Left ventricle myocardium inferior (tissue), 1 donor: ENCODE data around the gene ARL4D. TPM values are rescaled to one million over a fixed set of nuclear protein-coding genes. Genes with fewer than 3 reads are reported as not detected.
"Not testable (repeated sequence)": the region's sequence is repeated elsewhere in the genome, so short reads cannot be mapped to it uniquely, and the experiment has no call there.

Experiments used
- DNase-seq: peaks from one replicate; pipeline ENCODE4 v3.0.0-alpha.2; 2020
- H3K27ac ChIP-seq: fragments of 200-600 bp; replicated peaks from 2 replicates; pipeline ENCODE4 v1.8.0; 2021
- H3K27me3 ChIP-seq: fragments of 200-600 bp; 2 replicates; pipeline ENCODE4 v1.8.0; 2021; ENCODE audit warnings: low read depth
- H3K36me3 ChIP-seq: fragments of 200-600 bp; 2 replicates; pipeline ENCODE4 v1.8.0; 2021
- H3K4me1 ChIP-seq: fragments of 200-600 bp; 2 replicates; pipeline ENCODE4 v1.8.0; 2021
- H3K4me3 ChIP-seq: fragments of 200-600 bp; 2 replicates; pipeline ENCODE4 v1.8.0; 2021; ENCODE audit warnings: mild to moderate bottlenecking, moderate library complexity
- H3K9me3 ChIP-seq: fragments of 200-600 bp; replicated peaks from 2 replicates; pipeline ENCODE4 v1.8.0; 2021
- CTCF ChIP-seq: fragments of 200-600 bp; IDR thresholded peaks from 2 replicates; pipeline ENCODE4 v1.8.0; 2021; ENCODE audit warnings: antibody characterized with exemption, mild to moderate bottlenecking, borderline replicate concordance
- intact Hi-C: fragments of 100-400 bp; cut with micrococcal nuclease; formaldehyde crosslinking; loops from one replicate; pipeline ENCODE4 v1.11.0; 2022
- total RNA-seq: library from RNA; stranded (reverse); fragmentation: NEBNext Ultra II Directional; extraction: Animal tissue kit (Norgen Biotek cat#: 25700); gene quantifications from one replicate; pipeline ENCODE4 v1.2.1, GENCODE V29; 2021
- donor health status: DM: no; HTN: yes; CAD: no; lungs with severe emphysema.

The ARL4D gene
- total RNA-seq, 1 donor from 2014 or later: 7.1 TPM

GRCh38 chr17:43372273-43372911, 26.4 kb upstream of the ARL4D start:
- intact Hi-C loops: no loop called here
- peak overlapping the region; percentile 1 for H3K4me3 ChIP-seq
- peak overlapping the region; percentile 100 for H3K27ac ChIP-seq

DNA sequence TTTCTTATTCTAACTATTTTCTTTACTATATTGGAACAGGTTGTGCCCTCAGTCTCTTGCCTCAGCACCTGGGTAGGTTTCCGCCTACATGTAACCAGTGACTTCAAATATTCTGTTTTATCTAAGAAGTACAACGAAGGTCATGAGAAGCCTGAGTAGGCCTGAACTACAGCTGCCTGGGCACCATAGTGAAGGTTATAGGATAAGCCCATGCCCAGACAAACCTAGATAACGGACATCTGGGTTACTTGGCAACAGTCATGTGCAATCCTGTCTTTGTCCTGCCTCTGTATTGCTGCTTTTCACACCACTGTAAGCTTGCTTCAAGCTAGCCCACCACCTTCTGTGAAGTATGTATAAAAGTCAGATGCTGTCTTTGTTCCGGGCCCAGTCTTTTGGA, 25.4 kb upstream of the ARL4D start:
- intact Hi-C loops: no loop called here
- H3K4me3 ChIP-seq: no peak overlapping the region
- peak overlapping the region; percentile 100 for H3K27ac ChIP-seq
- no peaks in the 10 kb centered on the region for H3K36me3 ChIP-seq
- no peaks in the 10 kb centered on the region for H3K27me3 ChIP-seq
- H3K9me3 ChIP-seq: no peaks in the 10 kb centered on the region
- no peak for DNase-seq
- peaks cover 53% of the 10 kb centered on the region for H3K4me1 ChIP-seq
- no peak for TF ChIP-seq CTCF

More at GRCh38 chr17:43372273-43372911, 26.4 kb upstream of the ARL4D start:
- Histone ChIP-seq H3K36me3 (no peaks in the 10 kb centered on the region), H3K27me3 (no peaks in the 10 kb centered on the region), H3K4me1 (peaks cover 60% of the 10 kb centered on the region), H3K9me3 (no peaks in the 10 kb centered on the region)
- peak; percentile 40 for DNase-seq
- no peak for TF ChIP-seq CTCF

GRCh38 chr17:43375915-43376314, 22.9 kb upstream of the ARL4D start:
- H3K27me3 ChIP-seq, H3K4me3 ChIP-seq, H3K36me3 ChIP-seq, DNase-seq, intact Hi-C loops, H3K27ac ChIP-seq: not testable (repeated sequence)
- Histone ChIP-seq H3K9me3 (peaks cover 12% of the 10 kb centered on the region), H3K4me1 (peaks cover 27% of the 10 kb centered on the region)

DNA sequence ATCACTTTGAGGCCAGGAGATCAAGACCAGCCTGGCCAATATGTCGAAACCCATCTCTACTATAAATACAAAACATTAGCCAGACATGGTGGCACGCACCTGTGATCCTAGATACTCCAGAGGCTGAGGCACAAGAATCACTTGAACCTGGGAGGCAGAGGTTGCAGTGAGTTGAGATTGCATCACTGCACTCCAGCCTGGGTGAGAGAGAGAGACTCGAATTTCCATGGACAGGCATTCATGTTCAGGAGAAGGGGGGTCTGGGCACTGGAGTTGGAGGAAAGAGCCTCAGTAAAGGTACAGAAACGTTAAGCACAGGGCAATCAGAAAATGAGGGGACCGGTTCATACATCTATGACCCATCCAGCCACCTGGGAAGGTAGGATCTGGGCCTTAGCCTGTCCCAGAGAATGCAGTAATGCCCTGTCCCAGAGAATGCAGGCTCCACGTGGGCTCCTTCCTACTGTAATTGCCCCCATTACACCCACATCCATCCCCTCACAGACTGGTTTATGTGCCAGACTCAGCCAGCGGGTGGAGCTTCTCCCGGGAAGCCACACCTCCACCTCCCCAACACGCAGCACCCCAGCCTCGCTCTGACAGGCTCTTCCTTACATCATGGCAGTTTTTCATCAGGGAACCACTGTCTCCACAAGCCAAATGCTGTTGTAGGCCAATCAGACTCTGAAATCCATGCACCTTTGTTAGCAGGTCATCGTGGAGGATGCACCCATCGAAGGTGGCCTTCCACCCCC, 21.6 kb upstream of the ARL4D start:
- intact Hi-C loops: no loop called here
- Histone ChIP-seq H3K27me3 (no peaks in the 10 kb centered on the region), H3K27ac (no peak overlapping the region), H3K4me1 (peaks cover 15% of the 10 kb centered on the region), H3K36me3 (no peaks in the 10 kb centered on the region), H3K4me3 (no peak overlapping the region), H3K9me3 (peaks cover 12% of the 10 kb centered on the region)
- TF ChIP-seq CTCF: no peak
- no peak for DNase-seq

GRCh38 chr17:43378766-43379165, 20.0 kb upstream of the ARL4D start:
- Histone ChIP-seq H3K27ac (no peak overlapping the region), H3K4me3 (no peak overlapping the region), H3K36me3 (no peaks in the 10 kb centered on the region), H3K27me3 (no peaks in the 10 kb centered on the region), H3K4me1 (no peaks in the 10 kb centered on the region), H3K9me3 (peaks cover 12% of the 10 kb centered on the region)
- no peak for DNase-seq
- intact Hi-C loops: no loop called here
- no peak for TF ChIP-seq CTCF

GRCh38 chr17:43380307-43380706, 18.5 kb upstream of the ARL4D start:
- Histone ChIP-seq H3K27ac (no peak overlapping the region), H3K4me1 (no peaks in the 10 kb centered on the region), H3K9me3 (peaks cover 12% of the 10 kb centered on the region), H3K27me3 (no peaks in the 10 kb centered on the region), H3K4me3 (no peak overlapping the region), H3K36me3 (no peaks in the 10 kb centered on the region)
- no peak for DNase-seq
- TF ChIP-seq CTCF: no peak
- intact Hi-C loops: no loop called here
